GM18870 (cell line): ENCODE data around the gene EYS.

Experiments used
- ATAC-seq: cut with Tn5 transposase; IDR thresholded peaks from one replicate; pipeline ENCODE4 v1.9.1; 2021; ENCODE audit warnings: moderate library complexity; ENCODE audit not compliant: unreplicated experiment

EYS gene

GRCh38 chr6:64750910-64751309 is 956.1 kb downstream of the EYS start:
- no peak for ATAC-seq

- ATAC-seq: no peak
These were observed 969.6 kb downstream of the EYS start for GRCh38 chr6:64737418-64737817.

- no peak for ATAC-seq
These were observed 970.5 kb downstream of the EYS start for GRCh38 chr6:64736421-64736950.

- ATAC-seq: no peak
These were observed 973.6 kb downstream of the EYS start for GRCh38 chr6:64733433-64733832.

GRCh38 chr6:64732888-64733287 is 974.1 kb downstream of the EYS start:
- ATAC-seq: no peak

- no peak for ATAC-seq
These were observed 977.5 kb downstream of the EYS start for GRCh38 chr6:64729522-64729921.

GRCh38 chr6:64727075-64727474 is 980.0 kb downstream of the EYS start:
- ATAC-seq: no peak

GRCh38 chr6:64724091-64724490 is 982.9 kb downstream of the EYS start:
- ATAC-seq: no peak

GRCh38 chr6:64723327-64724058 is 983.5 kb downstream of the EYS start:
- no peak for ATAC-seq

GRCh38 chr6:64721865-64722264 is 985.2 kb downstream of the EYS start:
- no peak for ATAC-seq

- no peak for ATAC-seq
These were observed 989.7 kb downstream of the EYS start for GRCh38 chr6:64717281-64717680.

GRCh38 chr6:64715624-64716023 is 991.4 kb downstream of the EYS start:
- no peak for ATAC-seq

GRCh38 chr6:64714073-64714472 is 993.0 kb downstream of the EYS start:
- ATAC-seq: no peak

GRCh38 chr6:64713175-64713574 is 993.9 kb downstream of the EYS start:
- ATAC-seq: no peak

- no peak for ATAC-seq
These were observed 994.4 kb downstream of the EYS start for GRCh38 chr6:64712606-64713005.

- no peak for ATAC-seq
These were observed 1003.1 kb downstream of the EYS start for GRCh38 chr6:64703922-64704321.

GRCh38 chr6:64696053-64696452 is 1011.0 kb downstream of the EYS start:
- no peak for ATAC-seq

GRCh38 chr6:64694356-64694755 is 1012.7 kb downstream of the EYS start:
- no peak for ATAC-seq

GRCh38 chr6:64691064-64691463 is 1016.0 kb downstream of the EYS start:
- ATAC-seq: no peak

- no peak for ATAC-seq
These were observed 1021.6 kb downstream of the EYS start for GRCh38 chr6:64685401-64685800.

GRCh38 chr6:64683682-64684081 is 1023.3 kb downstream of the EYS start:
- no peak for ATAC-seq

GRCh38 chr6:64681416-64682160 is 1025.4 kb downstream of the EYS start:
- ATAC-seq: no peak
